Neural cell (in vitro differentiated cells): Measurements from ENCODE around the gene COL13A1. TPM values are rescaled to one million over a fixed set of nuclear protein-coding genes. Genes with fewer than 3 reads are reported as not detected.

Source experiments
- H2AFZ ChIP-seq: fragments of 200-600, 300-800 bp; sonication (generic), shearing (Covaris generic); 2 replicates; pipeline ENCODE4 v1.6.0; 2014; ENCODE audit warnings: low read depth, mild to moderate bottlenecking, antibody characterized with exemption, low read length, moderate library complexity
- H3F3A ChIP-seq: fragments of 200-600 bp; shearing (Covaris generic); 2 replicates; pipeline ENCODE4 v1.6.1; 2016; ENCODE audit warnings: mild to moderate bottlenecking, moderate library complexity, mixed read lengths, antibody characterized with exemption, low read length; ENCODE audit not compliant: insufficient read depth, poor library complexity, severe bottlenecking
- H3K27ac ChIP-seq: fragments of 200-600, 300-800 bp; sonication (generic), shearing (Covaris generic); 2 replicates; pipeline ENCODE4 v1.5.1; 2014; ENCODE audit warnings: mild to moderate bottlenecking, low read length, moderate library complexity
- H3K27me3 ChIP-seq: fragments of 300-800, 200-600 bp; sonication (generic), shearing (Covaris generic); 2 replicates; pipeline ENCODE4 v1.6.0; 2014; ENCODE audit warnings: mild to moderate bottlenecking, low read depth, low read length, moderate library complexity; ENCODE audit not compliant: insufficient read depth
- H3K36me3 ChIP-seq: fragments of 300-800, 200-600 bp; sonication (generic), shearing (Covaris generic); 2 replicates; pipeline ENCODE4 v1.5.1; 2014; ENCODE audit warnings: mild to moderate bottlenecking, antibody characterized with exemption, low read length, moderate library complexity; ENCODE audit not compliant: insufficient read depth
- H3K4me2 ChIP-seq: fragments of 300-800, 200-600 bp; sonication (generic), shearing (Covaris generic); 2 replicates; pipeline ENCODE4 v1.6.0; 2014; ENCODE audit warnings: mild to moderate bottlenecking, low read length
- H3K4me3 ChIP-seq: fragments of 300-800, 200-600 bp; sonication (generic), shearing (Covaris generic); 2 replicates; pipeline ENCODE4 v1.5.1; 2014; ENCODE audit warnings: mild to moderate bottlenecking, low read length, moderate library complexity
- H3K79me2 ChIP-seq: fragments of 200-600 bp; shearing (Covaris generic); replicated peaks from 2 replicates; pipeline ENCODE4 v1.6.0; 2014; ENCODE audit warnings: mild to moderate bottlenecking, low read length, moderate library complexity; ENCODE audit not compliant: insufficient read depth
- H3K9ac ChIP-seq: fragments of 300-800, 200-600 bp; sonication (generic), shearing (Covaris generic); 2 replicates; pipeline ENCODE4 v1.6.1; 2016; ENCODE audit warnings: mild to moderate bottlenecking, low read length, mixed read lengths
- H3K9me2 ChIP-seq: fragments of 200-600 bp; shearing (Covaris generic); 2 replicates; pipeline ENCODE4 v1.6.1; 2016; ENCODE audit warnings: mild to moderate bottlenecking, low read length, mixed read lengths; ENCODE audit not compliant: insufficient read depth
- H3K9me3 ChIP-seq: fragments of 200-600, 300-800 bp; sonication (generic), shearing (Covaris generic); 2 replicates; pipeline ENCODE4 v1.6.1; 2016; ENCODE audit warnings: mild to moderate bottlenecking, mixed run types, low read length, moderate library complexity, mixed read lengths
- H4K20me1 ChIP-seq: fragments of 200-600 bp; shearing (Covaris generic); 2 replicates; pipeline ENCODE4 v1.6.1; 2016; ENCODE audit warnings: mild to moderate bottlenecking, mixed run types; ENCODE audit not compliant: insufficient read depth
- EP300 ChIP-seq: fragments of 450-650 bp; conservative IDR thresholded peaks from 2 replicates; pipeline ENCODE4 v1.6.1; 2014; ENCODE audit warnings: antibody characterized with exemption, mild to moderate bottlenecking, moderate library complexity; ENCODE audit not compliant: poor library complexity, severe bottlenecking
- EZH2 ChIP-seq: fragments of 200-600, 300-800 bp; shearing (Covaris generic), sonication (generic); IDR thresholded peaks from 2 replicates; pipeline ENCODE4 v1.6.1; 2014; ENCODE audit warnings: antibody characterized with exemption, low read length, borderline replicate concordance, mild to moderate bottlenecking; ENCODE audit not compliant: insufficient read depth, poor library complexity, severe bottlenecking
- MXI1 ChIP-seq: fragments of 450-650 bp; conservative IDR thresholded peaks from 2 replicates; pipeline ENCODE4 v1.6.1; 2014; ENCODE audit warnings: antibody characterized with exemption, mild to moderate bottlenecking; ENCODE audit not compliant: poor library complexity, severe bottlenecking
- POLR2AphosphoS5 ChIP-seq: IDR thresholded peaks from 2 replicates; pipeline ENCODE4 v1.6.1; 2012
- RAD21 ChIP-seq: fragments of 450-650 bp; conservative IDR thresholded peaks from 2 replicates; pipeline ENCODE4 v1.6.1; 2014; ENCODE audit warnings: antibody characterized with exemption, mild to moderate bottlenecking, moderate library complexity
- SMC3 ChIP-seq: fragments of 450-650 bp; conservative IDR thresholded peaks from 2 replicates; pipeline ENCODE4 v1.6.1; 2014; ENCODE audit warnings: antibody characterized with exemption, mild to moderate bottlenecking, moderate library complexity; ENCODE audit not compliant: poor library complexity
- TAF1 ChIP-seq: IDR thresholded peaks from 2 replicates; pipeline ENCODE4 v1.6.1; 2012; ENCODE audit warnings: low read depth
- polyA plus RNA-seq: library from polyadenylated mRNA; depleted of rRNA; stranded (reverse); fragments of >200 nt; gene quantifications from 2 replicates; pipeline ENCODE4 v1.2.3, GENCODE V29; 2014
- TF ChIP-seq, protein P1 (sequence below): fragments of 450-650 bp; IDR thresholded peaks from 2 replicates; pipeline ENCODE4 v1.5.1; 2014; ENCODE audit warnings: antibody characterized with exemption, mild to moderate bottlenecking, moderate library complexity; ENCODE audit not compliant: poor library complexity, severe bottlenecking
- TF ChIP-seq, protein P2 (sequence below): IDR thresholded peaks from 2 replicates; pipeline ENCODE4 v1.6.1; 2012; ENCODE audit warnings: borderline replicate concordance

COL13A1 gene
- polyA plus RNA-seq, 1 donor from 2014 or later = 4.7 TPM

DNA sequence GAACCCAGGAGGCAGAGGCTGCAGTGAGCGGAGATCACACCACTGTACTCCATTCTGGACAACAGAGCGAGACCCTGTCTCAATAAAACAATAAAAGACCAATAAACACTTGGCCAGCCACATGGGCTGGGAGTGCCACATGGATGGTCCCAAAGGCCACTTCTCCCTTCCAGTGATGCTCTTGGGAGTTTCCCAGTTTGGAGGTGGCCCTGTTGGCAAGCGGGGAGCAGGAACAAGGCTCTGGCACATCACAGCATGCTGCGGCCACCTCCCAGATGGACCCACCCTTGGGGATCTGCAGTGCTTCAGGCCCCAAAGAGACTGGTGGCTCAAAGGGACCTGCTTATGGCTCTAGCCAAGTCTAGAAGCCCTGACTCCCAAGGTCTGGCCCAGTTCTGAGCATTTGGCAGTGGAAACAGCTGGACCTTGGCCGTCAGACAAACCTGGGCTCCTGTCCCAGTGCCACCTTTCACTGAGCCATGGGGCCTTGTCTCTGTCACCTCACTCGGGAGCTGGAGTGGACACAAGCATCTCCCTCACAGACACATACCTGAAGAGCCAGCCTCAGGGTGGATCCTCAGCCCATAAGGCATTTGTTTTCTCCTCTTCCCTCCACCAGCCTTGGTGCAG lies 91.7 kb downstream of the COL13A1 start:
- TF ChIP-seq TAF1 = no peak
- TF ChIP-seq, protein P1, sequence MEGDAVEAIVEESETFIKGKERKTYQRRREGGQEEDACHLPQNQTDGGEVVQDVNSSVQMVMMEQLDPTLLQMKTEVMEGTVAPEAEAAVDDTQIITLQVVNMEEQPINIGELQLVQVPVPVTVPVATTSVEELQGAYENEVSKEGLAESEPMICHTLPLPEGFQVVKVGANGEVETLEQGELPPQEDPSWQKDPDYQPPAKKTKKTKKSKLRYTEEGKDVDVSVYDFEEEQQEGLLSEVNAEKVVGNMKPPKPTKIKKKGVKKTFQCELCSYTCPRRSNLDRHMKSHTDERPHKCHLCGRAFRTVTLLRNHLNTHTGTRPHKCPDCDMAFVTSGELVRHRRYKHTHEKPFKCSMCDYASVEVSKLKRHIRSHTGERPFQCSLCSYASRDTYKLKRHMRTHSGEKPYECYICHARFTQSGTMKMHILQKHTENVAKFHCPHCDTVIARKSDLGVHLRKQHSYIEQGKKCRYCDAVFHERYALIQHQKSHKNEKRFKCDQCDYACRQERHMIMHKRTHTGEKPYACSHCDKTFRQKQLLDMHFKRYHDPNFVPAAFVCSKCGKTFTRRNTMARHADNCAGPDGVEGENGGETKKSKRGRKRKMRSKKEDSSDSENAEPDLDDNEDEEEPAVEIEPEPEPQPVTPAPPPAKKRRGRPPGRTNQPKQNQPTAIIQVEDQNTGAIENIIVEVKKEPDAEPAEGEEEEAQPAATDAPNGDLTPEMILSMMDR = no peak
- TF ChIP-seq EZH2 = no peak
- Histone ChIP-seq H3K79me2 (no peaks in the 10 kb centered on the region), H3K27ac (no peak overlapping the region), H2AFZ (no peak overlapping the region), H3K36me3 (no peaks in the 10 kb centered on the region), H3K4me3 (no peak overlapping the region), H3K4me2 (no peak overlapping the region), H3K9me2 (no peaks in the 10 kb centered on the region), H3K27me3 (no peaks in the 10 kb centered on the region), H3K9ac (no peak overlapping the region), H3F3A (no peaks in the 10 kb centered on the region), H3K9me3 (no peaks in the 10 kb centered on the region), H4K20me1 (no peaks in the 10 kb centered on the region)

DNA sequence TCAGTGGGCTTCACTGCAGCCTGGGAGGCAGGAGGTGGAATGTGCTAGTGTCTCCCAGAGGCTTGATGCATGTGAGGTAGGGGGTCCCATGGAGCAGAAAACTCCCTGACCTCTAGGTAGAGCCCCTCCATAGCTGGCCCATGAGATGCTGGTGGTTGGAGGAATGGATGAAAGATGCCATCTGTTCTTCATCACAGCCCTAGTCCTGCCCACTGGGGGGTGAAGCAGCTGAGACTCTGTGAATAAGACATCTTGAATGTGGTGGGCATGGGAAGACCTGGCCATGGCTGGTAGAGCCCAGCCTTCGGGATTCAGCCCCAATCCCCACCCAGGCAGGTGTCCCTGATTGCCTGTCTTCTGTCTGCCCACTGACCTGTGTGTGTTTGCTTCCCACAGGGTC lies 92.5 kb downstream of the COL13A1 start:
- no peaks in the 10 kb centered on the region for H3K27me3 ChIP-seq
- H3K9me3 ChIP-seq = no peaks in the 10 kb centered on the region
- no peaks in the 10 kb centered on the region for H3K9me2 ChIP-seq
- H3K4me3 ChIP-seq = no peak overlapping the region
- H3K9ac ChIP-seq = no peak overlapping the region
- no peak overlapping the region for H3K4me2 ChIP-seq
- H2AFZ ChIP-seq = no peak overlapping the region
- no peak overlapping the region for H3K27ac ChIP-seq
- H3F3A ChIP-seq = no peaks in the 10 kb centered on the region
- H3K36me3 ChIP-seq = no peaks in the 10 kb centered on the region
- H4K20me1 ChIP-seq = no peaks in the 10 kb centered on the region
- H3K79me2 ChIP-seq = no peaks in the 10 kb centered on the region
- TF ChIP-seq, protein P2, sequence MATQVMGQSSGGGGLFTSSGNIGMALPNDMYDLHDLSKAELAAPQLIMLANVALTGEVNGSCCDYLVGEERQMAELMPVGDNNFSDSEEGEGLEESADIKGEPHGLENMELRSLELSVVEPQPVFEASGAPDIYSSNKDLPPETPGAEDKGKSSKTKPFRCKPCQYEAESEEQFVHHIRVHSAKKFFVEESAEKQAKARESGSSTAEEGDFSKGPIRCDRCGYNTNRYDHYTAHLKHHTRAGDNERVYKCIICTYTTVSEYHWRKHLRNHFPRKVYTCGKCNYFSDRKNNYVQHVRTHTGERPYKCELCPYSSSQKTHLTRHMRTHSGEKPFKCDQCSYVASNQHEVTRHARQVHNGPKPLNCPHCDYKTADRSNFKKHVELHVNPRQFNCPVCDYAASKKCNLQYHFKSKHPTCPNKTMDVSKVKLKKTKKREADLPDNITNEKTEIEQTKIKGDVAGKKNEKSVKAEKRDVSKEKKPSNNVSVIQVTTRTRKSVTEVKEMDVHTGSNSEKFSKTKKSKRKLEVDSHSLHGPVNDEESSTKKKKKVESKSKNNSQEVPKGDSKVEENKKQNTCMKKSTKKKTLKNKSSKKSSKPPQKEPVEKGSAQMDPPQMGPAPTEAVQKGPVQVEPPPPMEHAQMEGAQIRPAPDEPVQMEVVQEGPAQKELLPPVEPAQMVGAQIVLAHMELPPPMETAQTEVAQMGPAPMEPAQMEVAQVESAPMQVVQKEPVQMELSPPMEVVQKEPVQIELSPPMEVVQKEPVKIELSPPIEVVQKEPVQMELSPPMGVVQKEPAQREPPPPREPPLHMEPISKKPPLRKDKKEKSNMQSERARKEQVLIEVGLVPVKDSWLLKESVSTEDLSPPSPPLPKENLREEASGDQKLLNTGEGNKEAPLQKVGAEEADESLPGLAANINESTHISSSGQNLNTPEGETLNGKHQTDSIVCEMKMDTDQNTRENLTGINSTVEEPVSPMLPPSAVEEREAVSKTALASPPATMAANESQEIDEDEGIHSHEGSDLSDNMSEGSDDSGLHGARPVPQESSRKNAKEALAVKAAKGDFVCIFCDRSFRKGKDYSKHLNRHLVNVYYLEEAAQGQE = no peak
- TF ChIP-seq EP300 = no peak
- no peak for TF ChIP-seq POLR2AphosphoS5
- TF ChIP-seq, protein P1 = no peak
- no peak for TF ChIP-seq RAD21
- TF ChIP-seq EZH2 = no peak
- no peak for TF ChIP-seq SMC3
- TF ChIP-seq TAF1 = no peak
- TF ChIP-seq MXI1 = no peak
